ENCODE results near the gene BLCAP. TPM values are rescaled to one million over a fixed set of nuclear protein-coding genes. Genes with fewer than 3 reads are reported as not detected.

BLCAP gene
- total RNA-seq, 1 experiment from 2014 or later: 54.3 TPM

GRCh38 chr20:37518606-37519507 is 8.8 kb downstream of the BLCAP start:
- peaks cover 8% of the 10 kb centered on the region for H3K79me1 ChIP-seq (ENCODE audit: insufficient read depth, low read depth, low read length, poor library complexity, severe bottlenecking)
- H3K27ac Mint-ChIP-seq: peak overlapping the region in 2 of 3 experiments; percentile 66 to 81; a peak in 3 of 7 replicates
- no peak overlapping the region for H3K18ac ChIP-seq (ENCODE audit: insufficient read length, low read depth, low read length)
- no peak overlapping the region for H4K5ac ChIP-seq (ENCODE audit: insufficient read length, low read depth, low read length)
- H4K20me1 ChIP-seq (ENCODE audit: control insufficient read depth, insufficient read depth, insufficient read length): no peaks in the 10 kb centered on the region
- peaks cover 1% of the 10 kb centered on the region; the same call in 1 of the 2 replicates for H3K27me3 Mint-ChIP-seq (ENCODE audit: low read depth)
- no peak overlapping the region for H2BK5ac ChIP-seq (ENCODE audit: insufficient read length, low read length)
- H3K4me1 ChIP-seq (ENCODE audit: insufficient read depth, low read length): peaks cover 4% of the 10 kb centered on the region; the same call in 1 of the 2 replicates
- H3K56ac ChIP-seq (ENCODE audit: insufficient read length, low read depth, low read length): no peak overlapping the region
- H2BK120ac ChIP-seq (ENCODE audit: low read depth, low read length, poor library complexity, severe bottlenecking): no peak overlapping the region
- H3K27ac ChIP-seq (ENCODE audit: insufficient read length, low read depth, low read length): no peak overlapping the region
- H4K91ac ChIP-seq (ENCODE audit: insufficient read length, low read depth, low read length): no peak overlapping the region
- no peak overlapping the region for H2BK12ac ChIP-seq (ENCODE audit: insufficient read length, low read depth, low read length)
- H3K9me3 ChIP-seq (ENCODE audit: control insufficient read depth, low read depth, low read length): no peaks in the 10 kb centered on the region
- no peaks in the 10 kb centered on the region for H3K27me3 ChIP-seq (ENCODE audit: insufficient read depth, low read length)
- no peak overlapping the region for H4K8ac ChIP-seq (replicated peaks; ENCODE audit: insufficient read length, low read depth, low read length)
- H3K4ac ChIP-seq (ENCODE audit: low read depth, low read length): no peak overlapping the region
- H3K9ac ChIP-seq (ENCODE audit: extremely low read depth, insufficient read length, low read length): no peak overlapping the region
- no peak overlapping the region for H2AFZ ChIP-seq (ENCODE audit: low read length)
- TF ChIP-seq CTCF (conservative IDR thresholded peaks at IDR 0.05): no peak
- peaks cover 5 to 8% of the 10 kb centered on the region in 2 experiments; a peak in 3 of 5 replicates for H3K9me3 Mint-ChIP-seq
- no peak overlapping the region for H3K4me2 ChIP-seq (ENCODE audit: insufficient read depth, insufficient read length, low read length)
- no peak overlapping the region for H3K14ac ChIP-seq (ENCODE audit: insufficient read depth, low read length)
- DNase-seq: no peak
- no peak overlapping the region for H2BK15ac ChIP-seq (ENCODE audit: low read depth, low read length)
- no peak overlapping the region for H3T11ph ChIP-seq (ENCODE audit: low read length)
- H3K23me2 ChIP-seq (ENCODE audit: insufficient read length, low read depth, low read length, poor library complexity, severe bottlenecking): peaks cover 16% of the 10 kb centered on the region
- peaks cover 12% of the 10 kb centered on the region; the same call in 1 of the 2 replicates for H3K79me2 ChIP-seq (ENCODE audit: insufficient read depth, low read length)
- no CpG with 5 or more reads among the region's 30 CpGs for WGBS (ENCODE audit: extremely low coverage, insufficient read length, low lambda C conversion rate)
- no peak overlapping the region for H2AK5ac ChIP-seq (ENCODE audit: insufficient read length, low read length)
- H3K23ac ChIP-seq (ENCODE audit: insufficient read length, low read depth, low read length): no peak overlapping the region
- H3K4me1 Mint-ChIP-seq: peaks cover 68% of the 10 kb centered on the region in 2 experiments
- peaks cover 45 to 55% (median 47%) of the 10 kb centered on the region in 3 experiments for H3K36me3 Mint-ChIP-seq (ENCODE audit: insufficient read depth in 1 of 3, low read depth in 3 of 3)
- no peak overlapping the region for H2BK20ac ChIP-seq (ENCODE audit: low read depth, low read length, poor library complexity, severe bottlenecking)
- peak overlapping the region in 1 of 2 experiments; percentile 21; a peak in 1 of 5 replicates for H3K4me3 Mint-ChIP-seq
